Measurements from ENCODE around the gene RNF224. TPM values are rescaled to one million over a fixed set of nuclear protein-coding genes. Genes with fewer than 3 reads are reported as not detected.
"Not testable (repeated sequence)": the region's sequence is repeated elsewhere in the genome, so short reads cannot be mapped to it uniquely, and the experiment has no call there.

The RNF224 gene
- total RNA-seq, 1 experiment from 2014 or later: not detected

DNA sequence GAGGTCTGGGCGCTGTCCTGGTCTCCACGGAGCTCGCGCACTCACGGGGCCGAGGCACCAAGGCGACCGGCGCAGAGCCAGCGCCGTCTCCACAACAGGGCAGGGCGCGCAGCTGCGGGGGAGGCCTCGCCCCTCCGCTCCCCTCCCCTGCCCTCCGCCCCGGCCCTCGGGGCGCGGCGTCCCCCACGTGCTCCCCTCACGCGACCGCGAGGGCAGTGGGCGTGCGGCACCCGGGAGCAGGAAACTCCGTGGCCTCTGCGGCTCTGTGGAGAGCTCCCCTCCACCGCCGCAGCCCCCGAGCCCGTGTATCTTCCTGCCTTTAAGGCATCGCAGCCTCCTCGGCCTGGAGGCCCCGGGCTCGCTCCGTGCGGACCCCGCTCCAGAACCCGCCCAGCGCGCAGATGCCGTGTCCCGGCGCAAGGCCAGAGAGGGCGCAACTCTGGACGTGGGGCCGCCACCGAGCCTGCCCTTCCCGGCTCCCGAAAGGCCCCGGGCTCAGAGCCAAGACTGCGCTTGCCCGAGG, 13.1 kb downstream of the RNF224 start:
- Histone ChIP-seq H3K4me3 (peak overlapping the region; percentile 59), H3K36me3 (peaks cover 25% of the 10 kb centered on the region), H3K9me3 (no peaks in the 10 kb centered on the region), H3K27me3 (no peaks in the 10 kb centered on the region)
- DNase-seq: peak; percentile 89

DNA sequence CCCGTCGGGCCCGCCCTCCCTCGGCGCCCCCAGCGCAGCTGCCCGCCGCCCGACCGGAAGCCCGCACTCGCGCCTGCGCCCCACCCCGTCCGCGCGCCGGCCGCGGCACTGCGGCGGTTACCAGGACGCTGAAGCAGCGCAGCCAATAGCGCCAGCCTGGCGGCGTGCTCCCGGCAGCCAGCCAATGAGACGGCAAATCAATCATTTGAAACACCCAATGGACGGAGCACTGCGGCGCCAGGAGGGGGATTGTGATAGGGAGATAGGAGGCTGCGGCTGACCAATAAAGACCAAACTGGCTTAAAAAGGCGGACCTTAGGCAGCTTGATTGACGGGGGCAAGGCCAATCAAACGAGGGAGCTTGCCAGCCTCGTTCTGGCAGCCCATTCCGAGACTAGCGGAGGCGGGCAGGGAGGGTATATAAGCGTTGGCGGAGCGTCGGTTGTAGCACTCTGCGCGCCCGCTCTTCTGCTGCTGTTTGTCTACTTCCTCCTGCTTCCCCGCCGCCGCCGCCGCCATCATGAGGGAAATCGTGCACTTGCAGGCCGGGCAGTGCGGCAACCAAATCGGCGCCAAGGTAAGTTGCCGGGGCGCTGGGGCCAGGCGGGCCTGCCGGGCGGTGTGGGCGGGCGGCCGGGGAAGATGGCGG, 13.7 kb downstream of the RNF224 start, which contains the start of gene TUBB4B:
Gene TUBB4B, plus strand, starts transcription at position 447 of the 649 bp plus-strand sequence. Its CDS starts 74 bp downstream, at position 521.
- DNase-seq: peak; percentile 99
- no peaks in the 10 kb centered on the region for H3K9me3 ChIP-seq
- no peaks in the 10 kb centered on the region for H3K27me3 ChIP-seq
- H3K4me3 ChIP-seq: peak within 1 kb of the TSS; percentile 92
- peaks cover 25% of the 10 kb centered on the region for H3K36me3 ChIP-seq

DNA sequence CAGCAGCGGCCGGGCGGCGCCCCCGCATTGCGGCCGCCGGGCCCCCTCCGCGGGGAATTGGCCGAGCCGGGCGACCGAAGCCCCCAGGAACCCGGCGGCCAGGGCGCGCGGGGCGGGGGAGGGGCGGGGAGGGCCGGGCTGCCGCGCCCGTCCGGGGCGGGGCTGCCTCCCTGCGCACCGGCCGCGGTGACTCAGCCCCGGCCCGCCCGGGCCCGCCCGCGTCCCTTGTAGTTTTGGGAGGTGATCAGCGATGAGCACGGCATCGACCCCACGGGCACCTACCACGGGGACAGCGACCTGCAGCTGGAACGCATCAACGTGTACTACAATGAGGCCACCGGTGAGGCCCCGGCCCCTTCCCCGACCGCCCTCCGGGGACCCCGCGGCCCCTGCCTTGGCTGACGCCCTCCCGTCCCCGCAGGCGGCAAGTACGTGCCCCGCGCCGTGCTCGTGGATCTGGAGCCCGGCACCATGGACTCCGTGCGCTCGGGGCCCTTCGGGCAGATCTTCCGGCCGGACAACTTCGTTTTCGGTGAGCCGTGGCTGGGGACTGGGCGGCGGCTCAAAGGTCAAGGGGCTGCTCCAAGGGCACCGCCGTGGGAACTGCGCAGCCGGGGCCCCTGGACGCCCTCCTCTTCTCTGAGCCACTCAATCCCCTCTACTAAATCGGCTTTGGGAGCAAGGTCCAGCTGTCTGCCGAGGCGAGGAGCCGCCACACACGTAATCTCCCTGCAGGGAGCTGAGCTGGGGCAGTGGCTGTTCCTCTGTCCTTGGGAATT, 14.4 kb downstream of the RNF224 start:
- no peaks in the 10 kb centered on the region for H3K9me3 ChIP-seq
- H3K4me3 ChIP-seq: peak overlapping the region; percentile 92
- H3K27me3 ChIP-seq: no peaks in the 10 kb centered on the region
- peak; percentile 71 for DNase-seq
- H3K36me3 ChIP-seq: peaks cover 25% of the 10 kb centered on the region

DNA sequence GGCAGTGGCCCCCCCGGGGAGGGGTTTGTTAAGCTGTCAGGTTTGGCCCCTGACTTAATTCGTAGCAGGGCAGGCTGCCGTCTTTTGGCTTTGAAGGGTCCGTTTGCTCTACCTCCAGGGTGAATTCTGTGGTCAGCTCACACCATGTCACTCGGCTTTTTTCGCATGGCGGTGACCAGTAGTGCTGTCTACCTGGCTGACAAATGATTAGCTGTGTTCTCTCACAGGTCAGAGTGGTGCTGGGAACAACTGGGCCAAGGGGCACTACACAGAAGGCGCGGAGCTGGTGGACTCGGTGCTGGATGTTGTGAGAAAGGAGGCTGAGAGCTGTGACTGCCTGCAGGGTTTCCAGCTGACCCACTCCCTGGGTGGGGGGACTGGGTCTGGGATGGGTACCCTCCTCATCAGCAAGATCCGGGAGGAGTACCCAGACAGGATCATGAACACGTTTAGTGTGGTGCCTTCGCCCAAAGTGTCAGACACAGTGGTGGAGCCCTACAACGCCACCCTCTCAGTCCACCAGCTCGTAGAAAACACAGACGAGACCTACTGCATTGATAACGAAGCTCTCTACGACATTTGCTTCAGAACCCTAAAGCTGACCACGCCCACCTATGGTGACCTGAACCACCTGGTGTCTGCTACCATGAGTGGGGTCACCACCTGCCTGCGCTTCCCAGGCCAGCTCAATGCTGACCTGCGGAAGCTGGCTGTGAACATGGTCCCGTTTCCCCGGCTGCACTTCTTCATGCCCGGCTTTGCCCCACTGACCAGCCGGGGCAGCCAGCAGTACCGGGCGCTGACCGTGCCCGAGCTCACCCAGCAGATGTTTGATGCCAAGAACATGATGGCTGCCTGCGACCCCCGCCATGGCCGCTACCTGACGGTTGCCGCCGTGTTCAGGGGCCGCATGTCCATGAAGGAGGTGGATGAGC, 15.2 kb downstream of the RNF224 start:
- peaks cover 25% of the 10 kb centered on the region for H3K36me3 ChIP-seq
- no peak for DNase-seq
- no peaks in the 10 kb centered on the region for H3K27me3 ChIP-seq
- no peaks in the 10 kb centered on the region for H3K9me3 ChIP-seq
- peak overlapping the region; percentile 92 for H3K4me3 ChIP-seq

DNA sequence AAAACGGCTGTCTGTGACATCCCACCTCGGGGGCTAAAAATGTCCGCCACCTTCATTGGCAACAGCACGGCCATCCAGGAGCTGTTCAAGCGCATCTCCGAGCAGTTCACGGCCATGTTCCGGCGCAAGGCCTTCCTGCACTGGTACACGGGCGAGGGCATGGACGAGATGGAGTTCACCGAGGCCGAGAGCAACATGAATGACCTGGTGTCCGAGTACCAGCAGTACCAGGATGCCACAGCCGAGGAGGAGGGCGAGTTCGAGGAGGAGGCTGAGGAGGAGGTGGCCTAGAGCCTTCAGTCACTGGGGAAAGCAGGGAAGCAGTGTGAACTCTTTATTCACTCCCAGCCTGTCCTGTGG, 15.9 kb downstream of the RNF224 start:
- not testable (repeated sequence) for H3K4me3 ChIP-seq, DNase-seq

DNA sequence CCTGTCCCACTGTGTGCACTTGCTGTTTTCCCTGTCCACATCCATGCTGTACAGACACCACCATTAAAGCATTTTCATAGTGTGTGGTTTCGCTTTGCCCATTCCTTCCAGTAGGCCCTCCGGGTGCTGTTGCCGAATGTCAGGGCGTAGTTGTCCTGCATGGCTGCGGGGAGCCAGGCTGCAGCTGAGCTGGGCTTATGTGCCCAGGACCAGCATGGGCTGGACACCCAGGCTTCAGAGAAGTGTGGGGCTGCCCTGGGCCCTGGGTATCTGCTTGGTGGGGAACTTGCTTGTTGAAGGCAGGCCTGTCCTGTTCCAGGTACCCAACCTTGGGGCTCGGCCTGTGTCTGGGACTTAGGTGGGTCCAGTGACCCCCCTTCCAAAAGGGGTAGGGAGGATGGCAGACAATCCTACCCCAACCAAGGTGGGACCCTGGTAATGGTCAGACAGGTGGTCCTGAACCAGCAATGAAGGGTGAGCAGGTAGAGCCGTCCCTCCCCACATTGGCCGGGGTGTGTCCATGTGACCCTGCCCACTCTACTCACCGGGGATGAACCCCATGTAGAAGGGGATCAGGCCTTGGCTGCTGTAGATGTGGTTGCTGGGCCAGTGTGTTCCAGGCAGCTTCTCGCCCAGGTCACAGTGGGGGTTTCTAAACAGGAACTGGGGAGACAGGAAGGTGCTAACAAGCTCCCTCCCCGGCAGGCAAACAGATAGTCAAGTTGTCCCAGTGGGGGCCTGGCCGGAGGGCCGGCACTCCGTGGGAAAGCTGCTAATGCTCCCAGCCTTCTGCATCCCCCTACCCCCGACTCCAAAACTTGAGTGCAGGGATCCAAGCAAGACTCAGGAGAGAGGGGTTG, 16.6 kb downstream of the RNF224 start:
- Histone ChIP-seq H3K27me3 (no peaks in the 10 kb centered on the region), H3K9me3 (no peaks in the 10 kb centered on the region), H3K36me3 (peaks cover 25% of the 10 kb centered on the region), H3K4me3 (no peak overlapping the region)
- no peak for DNase-seq

More for the DNA sequence above, 15.9 kb downstream of the RNF224 start:
- not testable (repeated sequence) for H3K9me3 ChIP-seq, H3K27me3 ChIP-seq
- peaks cover 25% of the 10 kb centered on the region for H3K36me3 ChIP-seq

DNA sequence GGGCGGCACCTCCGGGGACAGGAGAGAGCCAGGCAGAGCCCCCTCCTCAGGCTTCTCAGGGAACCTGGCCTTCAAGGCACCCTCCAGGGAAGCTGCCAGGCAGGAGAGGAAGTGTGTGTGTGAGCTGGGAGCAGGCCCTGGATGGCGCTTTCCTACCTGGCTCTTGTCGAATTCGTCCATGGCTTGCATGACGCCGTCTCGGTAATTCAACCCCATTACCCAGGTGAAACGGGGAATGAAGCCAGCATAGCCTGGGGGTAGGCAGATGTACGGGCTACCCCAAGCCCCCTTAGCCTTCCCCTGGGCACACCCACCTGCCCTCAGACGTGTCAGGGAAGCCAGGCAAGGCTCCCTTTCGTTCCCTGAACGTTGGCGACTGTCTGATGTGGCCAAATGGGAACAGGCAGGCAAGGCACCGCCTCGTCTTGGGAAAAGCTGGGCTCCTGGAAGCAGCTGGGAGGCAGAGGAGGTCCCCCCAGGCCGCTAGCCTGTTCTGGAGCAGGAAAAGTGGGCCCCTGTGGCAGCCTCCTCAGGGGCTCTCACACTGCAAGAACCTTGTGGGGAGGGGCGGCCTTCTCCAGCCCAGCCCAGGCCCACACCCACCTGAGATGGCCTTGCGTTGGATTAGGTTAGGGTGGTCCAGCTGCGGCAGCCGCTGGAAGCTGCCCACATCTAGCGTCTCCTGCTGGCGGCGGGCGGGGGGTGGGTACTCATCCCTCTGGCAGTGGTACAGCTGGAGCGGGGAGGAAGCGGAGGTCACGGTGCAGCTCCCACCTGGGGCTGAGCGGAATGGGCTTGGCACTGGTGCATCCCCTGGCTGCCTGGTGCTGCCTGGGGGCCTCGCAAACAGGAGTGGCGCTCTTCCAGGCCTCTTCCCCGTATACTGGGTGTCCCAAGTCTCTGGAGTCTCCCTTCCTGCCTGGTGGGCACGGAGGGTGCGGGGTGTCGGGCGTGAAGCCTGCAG, 17.5 kb downstream of the RNF224 start:
- peaks cover 25% of the 10 kb centered on the region for H3K36me3 ChIP-seq
- H3K27me3 ChIP-seq: no peaks in the 10 kb centered on the region
- H3K9me3 ChIP-seq: no peaks in the 10 kb centered on the region
- no peak overlapping the region for H3K4me3 ChIP-seq
- DNase-seq: no peak

DNA sequence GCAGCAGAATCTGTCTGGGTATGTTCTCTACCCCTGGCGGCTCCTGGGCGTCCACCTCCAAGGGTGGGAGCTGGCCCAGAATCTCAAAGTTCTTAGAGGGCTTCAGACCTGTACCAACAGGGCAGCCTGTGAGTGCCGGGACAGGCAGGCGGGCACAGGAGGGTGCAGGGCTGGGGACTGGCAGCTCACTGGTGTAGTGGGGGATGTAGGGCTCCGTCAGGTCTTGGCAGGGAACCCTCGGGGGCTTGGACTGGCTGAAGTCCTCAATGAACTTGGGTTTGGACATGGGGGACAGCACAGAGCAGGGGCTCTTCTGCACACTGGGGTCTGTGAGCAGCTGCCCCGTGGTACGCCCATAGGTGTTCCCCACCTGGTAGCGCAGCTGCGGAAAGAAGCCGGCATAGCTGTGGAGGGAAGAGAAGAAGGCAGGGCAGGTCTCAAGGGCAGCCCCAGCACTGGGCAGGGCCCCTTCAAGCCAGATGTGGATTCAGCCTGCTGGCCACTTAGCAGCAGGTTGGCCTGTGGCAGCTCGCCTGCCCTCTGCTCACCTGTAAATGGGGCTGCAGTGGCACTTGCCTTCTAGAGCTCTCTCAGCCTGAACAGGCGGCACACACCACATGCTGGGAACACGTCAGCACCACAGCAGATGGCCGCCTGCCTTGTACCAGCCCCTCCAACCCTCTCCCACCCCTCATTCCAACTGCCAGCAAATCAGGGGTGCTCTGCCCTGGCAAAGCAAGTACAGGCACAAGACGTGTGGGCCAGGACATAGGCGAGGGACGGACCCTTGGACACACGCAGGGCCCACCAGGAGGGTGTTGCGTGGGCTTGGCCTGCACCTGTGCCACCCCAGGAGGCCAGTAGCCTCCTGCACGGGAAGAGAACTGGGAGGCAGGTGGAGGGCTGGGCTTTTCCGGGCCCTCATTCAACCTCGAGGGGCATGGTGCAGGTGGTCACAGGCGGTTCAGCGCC, 18.4 kb downstream of the RNF224 start:
- no peaks in the 10 kb centered on the region for H3K27me3 ChIP-seq
- no peaks in the 10 kb centered on the region for H3K9me3 ChIP-seq
- no peak for DNase-seq
- peaks cover 25% of the 10 kb centered on the region for H3K36me3 ChIP-seq
- H3K4me3 ChIP-seq: no peak overlapping the region

DNA sequence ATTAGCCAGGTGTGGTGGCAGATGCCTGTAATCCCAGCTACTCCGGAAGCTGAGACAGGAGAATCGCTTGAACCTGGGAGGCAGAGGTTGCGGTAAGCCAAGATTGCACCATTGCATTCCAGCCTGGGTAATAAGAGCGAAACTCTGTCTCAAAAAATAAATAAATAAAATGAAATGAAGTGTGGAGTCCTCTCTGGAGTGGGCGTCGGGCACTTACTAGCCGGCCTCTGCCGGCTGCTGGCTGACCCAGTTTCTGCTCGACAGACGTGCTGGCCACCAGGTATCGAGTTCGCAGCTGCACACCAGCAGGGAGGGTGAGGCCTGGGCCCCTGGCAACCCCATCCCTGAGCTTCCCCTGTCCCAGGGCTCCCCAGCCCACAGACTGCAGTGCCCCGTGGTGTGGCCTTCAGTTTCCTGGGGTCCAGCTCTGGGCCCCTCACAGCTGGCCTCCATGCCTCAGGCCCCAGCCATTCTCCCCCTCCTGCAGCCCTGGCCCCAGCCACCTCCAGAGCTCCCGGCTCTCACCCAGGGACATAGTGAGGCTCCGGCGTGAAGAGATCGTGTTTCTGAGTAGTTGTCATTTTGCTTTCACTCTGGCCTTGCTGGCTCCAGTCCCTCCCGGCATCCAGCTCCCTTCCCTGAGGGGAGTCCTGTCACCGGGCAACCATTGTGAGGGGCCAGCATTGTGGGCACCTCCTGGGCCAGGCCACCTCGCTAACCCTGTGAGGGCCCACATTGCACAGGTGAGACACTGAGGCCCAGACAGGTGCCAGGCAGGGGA, 20.0 kb downstream of the RNF224 start:
- no peaks in the 10 kb centered on the region for H3K9me3 ChIP-seq
- no peaks in the 10 kb centered on the region for H3K27me3 ChIP-seq
- no peak for DNase-seq
- no peak overlapping the region for H3K4me3 ChIP-seq
- H3K36me3 ChIP-seq: peaks cover 17% of the 10 kb centered on the region

DNA sequence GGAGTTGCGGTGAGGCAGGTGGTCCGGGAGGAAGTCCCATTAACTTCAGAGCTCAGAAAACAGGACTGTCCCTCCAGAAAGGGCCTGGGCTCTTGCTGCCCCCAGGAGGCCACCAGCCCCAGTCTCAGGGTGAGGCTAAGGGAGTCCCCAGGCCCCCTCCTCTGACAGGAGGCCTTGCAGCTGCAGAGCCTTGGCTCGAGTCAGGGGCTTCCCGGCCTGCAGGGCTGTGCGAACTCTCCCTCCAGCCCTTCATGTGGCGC, 20.5 kb downstream of the RNF224 start:
- no peak for DNase-seq
- no peaks in the 10 kb centered on the region for H3K27me3 ChIP-seq
- H3K9me3 ChIP-seq: no peaks in the 10 kb centered on the region
- H3K36me3 ChIP-seq: peaks cover 12% of the 10 kb centered on the region
- H3K4me3 ChIP-seq: no peak overlapping the region

DNA sequence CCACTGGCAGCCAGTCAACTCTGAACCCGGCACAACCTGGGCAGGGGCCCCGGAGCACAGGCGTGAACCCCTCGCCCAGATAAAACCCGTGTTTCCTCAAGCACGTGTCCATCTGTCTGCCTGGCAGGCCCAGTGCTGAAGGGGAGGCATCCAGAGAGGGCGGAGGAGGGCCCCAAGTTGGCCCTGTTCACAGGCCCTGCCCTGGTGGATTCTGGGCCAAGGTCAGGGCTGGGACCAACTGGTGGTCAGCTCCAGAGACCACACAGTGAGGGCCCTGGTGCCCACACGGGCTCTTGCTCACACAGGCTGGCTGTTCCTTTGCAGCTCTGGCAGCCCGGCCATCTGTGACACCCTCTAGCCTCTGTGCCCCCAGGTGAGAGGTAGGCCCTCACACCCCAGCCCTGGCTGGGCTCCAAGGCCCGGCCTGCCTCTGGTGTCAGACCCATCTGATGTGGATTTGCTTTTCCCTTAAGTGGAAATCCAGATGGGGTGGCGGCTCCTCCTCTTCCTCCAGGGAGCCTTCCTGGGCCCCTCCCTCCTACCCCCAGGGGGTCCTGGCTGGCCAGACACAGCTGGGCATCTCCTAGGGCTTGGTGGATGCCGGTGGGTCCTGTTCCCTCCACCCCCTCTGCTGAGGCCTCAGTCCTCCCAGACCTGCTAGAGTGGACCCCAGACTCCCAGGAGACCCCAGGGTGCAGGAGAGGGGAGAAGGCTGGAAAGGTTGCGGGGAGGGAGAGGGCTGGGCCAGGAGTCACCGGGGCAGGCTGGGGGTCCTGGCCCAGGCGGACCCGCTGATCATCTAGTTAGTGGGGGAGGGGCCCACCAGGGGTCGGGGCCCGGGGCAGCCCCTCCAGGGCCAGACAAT, 23.3 kb downstream of the RNF224 start:
- Histone ChIP-seq H3K36me3 (no peaks in the 10 kb centered on the region), H3K4me3 (no peak overlapping the region), H3K27me3 (no peaks in the 10 kb centered on the region), H3K9me3 (no peaks in the 10 kb centered on the region)
- no peak for DNase-seq

DNA sequence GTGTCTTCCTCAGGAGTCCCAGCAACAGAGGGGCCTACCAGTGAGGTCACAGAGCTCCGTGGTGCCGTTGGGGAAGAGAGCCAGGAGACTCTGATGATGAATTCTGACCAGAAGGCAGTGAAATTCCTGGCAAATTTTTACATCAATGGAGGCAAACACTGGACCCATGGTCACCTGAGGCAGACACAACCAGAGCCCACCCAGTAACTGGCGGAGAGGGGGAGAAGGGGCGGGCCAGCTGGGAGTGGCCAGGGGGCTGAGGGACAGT, 23.8 kb downstream of the RNF224 start, which contains the start of gene STPG3:
Gene STPG3, plus strand, starts transcription at position 93 of the 268 bp plus-strand sequence. Its CDS starts 1 bp downstream, at position 94.
- Histone ChIP-seq H3K4me3 (no peak within 1 kb of the TSS), H3K9me3 (no peaks in the 10 kb centered on the region), H3K36me3 (peaks cover 5% of the 10 kb centered on the region), H3K27me3 (no peaks in the 10 kb centered on the region)
- no peak for DNase-seq

All from MG63 (cell line).